Keratinocyte (primary cell): ENCODE data around the gene SCN10A. TPM values are rescaled to one million over a fixed set of nuclear protein-coding genes. Genes with fewer than 3 reads are reported as not detected.

Experiments used
- DNase-seq: peaks from one replicate; pipeline ENCODE4 v3.0.0-alpha.2; 2011; ENCODE audit warnings: low read depth, missing footprints, low spot score
- FAIRE-seq: peaks from 2 replicates; lab custom pipeline; 2011; peaks lifted over from hg19 to GRCh38; lab: Jason Lieb, UNC
- H2AFZ ChIP-seq: 2 replicates; pipeline ENCODE4 v1.6.0; 2012; ENCODE audit warnings: low read length, control low read depth, inconsistent platforms; ENCODE audit not compliant: control insufficient read depth
- H3K27ac ChIP-seq: 2 replicates; pipeline ENCODE4 v1.5.1; 2011; ENCODE audit warnings: low read length; ENCODE audit not compliant: control insufficient read depth, insufficient read depth
- H3K27me3 ChIP-seq: 3 replicates; pipeline ENCODE4 v1.6.0; 2011; ENCODE audit warnings: low read length; ENCODE audit not compliant: control insufficient read depth, insufficient read depth; ENCODE audit errors: extremely low read depth
- H3K36me3 ChIP-seq, 2 experiments: 2 replicates in 1 of 2; 3 replicates in 1 of 2; pipeline ENCODE4 v1.5.1; 2011; ENCODE audit warnings: low read length in 2 of 2, mild to moderate bottlenecking in 1 of 2; ENCODE audit not compliant: control insufficient read depth in 2 of 2, insufficient read depth in 2 of 2; ENCODE audit errors: extremely low read depth in 1 of 2
- H3K4me1 ChIP-seq: 3 replicates; pipeline ENCODE4 v1.5.1; 2011; ENCODE audit warnings: low read length; ENCODE audit not compliant: control insufficient read depth, insufficient read depth; ENCODE audit errors: extremely low read depth
- H3K4me2 ChIP-seq: 3 replicates; pipeline ENCODE4 v1.6.0; 2011; ENCODE audit warnings: low read depth, low read length; ENCODE audit not compliant: control insufficient read depth, insufficient read depth; ENCODE audit errors: extremely low read depth
- H3K4me3 ChIP-seq, 3 experiments: fragments of 200-600 bp in 1 of 3; sonication (generic) in 1 of 3; 2 replicates in 2 of 3; 3 replicates in 1 of 3; pipeline ENCODE4 v1.5.1; 2011 to 2016; ENCODE audit warnings: low read length in 3 of 3, mild to moderate bottlenecking in 3 of 3, control low read depth in 2 of 3, inconsistent platforms in 1 of 3, low read depth in 1 of 3, mixed read lengths in 1 of 3, mixed run types in 1 of 3, moderate library complexity in 1 of 3; ENCODE audit not compliant: control insufficient read depth in 2 of 3, insufficient read depth in 2 of 3; ENCODE audit errors: extremely low read depth in 1 of 3
- H3K79me2 ChIP-seq: 2 replicates; pipeline ENCODE4 v1.6.0; 2012; ENCODE audit warnings: low read length; ENCODE audit not compliant: control insufficient read depth, insufficient read depth
- H3K9ac ChIP-seq: 3 replicates; pipeline ENCODE4 v1.6.0; 2011; ENCODE audit warnings: low read length; ENCODE audit not compliant: control insufficient read depth, insufficient read depth; ENCODE audit errors: extremely low read depth
- H3K9me1 ChIP-seq: 3 replicates; pipeline ENCODE4 v1.6.0; 2011; ENCODE audit warnings: low read length; ENCODE audit not compliant: control insufficient read depth, insufficient read depth; ENCODE audit errors: extremely low read depth
- H3K9me3 ChIP-seq: 2 replicates; pipeline ENCODE4 v1.5.1; 2012; ENCODE audit warnings: low read depth, low read length; ENCODE audit not compliant: control insufficient read depth
- H4K20me1 ChIP-seq: 3 replicates; pipeline ENCODE4 v1.6.0; 2011; ENCODE audit warnings: low read length; ENCODE audit not compliant: control insufficient read depth, insufficient read depth; ENCODE audit errors: extremely low read depth
- EZH2 ChIP-seq: IDR thresholded peaks from one replicate; pipeline ENCODE4 v1.6.1; 2012; ENCODE audit warnings: inconsistent platforms, mild to moderate bottlenecking, low read length, moderate library complexity
- dilution Hi-C: fragments of 300-500 bp; cut with MboI; formaldehyde crosslinking; loops from one replicate; pipeline ENCODE4 v1.7.0; 2020; ENCODE audit warnings: low sequenced_read_pairs; ENCODE audit not compliant: extremely low pct_ligation_motif_present
- polyA minus RNA-seq, 3 experiments: library from RNA; depleted of rRNA, polyadenylated mRNA; stranded (reverse); fragments of >200 nt; gene quantifications; 1 replicate in 1 of 3; 2 replicates in 1 of 3; 3 replicates in 1 of 3; pipeline ENCODE4 v1.2.3, GENCODE V29; 2011
- polyA plus RNA-seq, 5 experiments: library from polyadenylated mRNA; depleted of rRNA in 3 of 5; stranded (reverse) in 3 of 5; stranded (forward) in 1 of 5; unstranded in 1 of 5; fragments of >200 nt; gene quantifications; 1 replicate in 1 of 5; 2 replicates in 3 of 5; 3 replicates in 1 of 5; pipeline versions ENCODE4 v1.2.1 to v1.2.3, GENCODE V29; 2011 to 2012; ENCODE audit warnings: missing spikeins in 2 of 5, low read depth in 1 of 5, low replicate concordance in 1 of 5
- TF ChIP-seq, protein P1 (sequence below), 3 experiments: IDR thresholded peaks in 1 of 3; conservative IDR thresholded peaks in 1 of 3; optimal IDR thresholded peaks in 1 of 3; 2 replicates in 2 of 3; 3 replicates in 1 of 3; pipeline versions ENCODE3 to v1.5.1; 2011; ENCODE audit warnings: low read length in 3 of 3, mild to moderate bottlenecking in 3 of 3, moderate library complexity in 2 of 3, control low read depth in 1 of 3, inconsistent platforms in 1 of 3; ENCODE audit not compliant: insufficient read depth in 2 of 3; ENCODE audit errors: extremely low read depth in 1 of 3

SCN10A gene
- not detected in 3 replicates for polyA plus RNA-seq
- polyA plus RNA-seq (2011; ENCODE audit: low read depth): not detected
- not detected in 2 replicates for polyA plus RNA-seq (2011; cell fraction: cytosol; rRNA removed)
- polyA plus RNA-seq (2011; cell fraction: nucleus; rRNA removed): not detected in 2 replicates
- polyA plus RNA-seq (2012; ENCODE audit: low replicate concordance): not detected in 2 replicates
- not detected in 3 replicates for polyA minus RNA-seq
- polyA minus RNA-seq (2011; cell fraction: cytosol; rRNA and poly(A)+ RNA removed): not detected
- not detected in 2 replicates for polyA minus RNA-seq (2011; cell fraction: nucleus; rRNA and poly(A)+ RNA removed)

DNA sequence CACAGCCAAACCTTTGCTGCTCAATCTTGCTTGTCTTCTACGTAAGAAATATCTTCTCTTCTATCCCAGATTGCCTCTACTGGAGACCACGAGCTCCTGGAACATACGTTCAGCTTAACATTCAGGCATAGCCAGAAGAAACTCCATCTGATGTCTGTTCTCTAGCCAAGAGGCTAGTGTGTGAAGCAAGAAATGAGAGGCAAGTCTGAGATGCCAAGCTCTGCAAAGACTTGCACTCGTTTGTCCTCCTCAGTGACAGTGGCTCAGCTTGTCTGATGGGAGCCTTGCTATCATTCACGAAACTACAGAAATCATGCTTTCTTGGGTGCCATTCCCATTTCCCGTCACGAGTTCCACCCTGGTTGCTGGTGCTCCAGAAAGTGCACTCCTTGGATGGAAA lies at the start of gene SCN10A:
SCN10A (minus strand) TSS at position 192 of the 400 bp plus-strand sequence. CDS start 22,207 bp downstream, outside the sequence.
- Histone ChIP-seq H3K9me3 (no peaks in the 10 kb centered on the region), H3K9ac (no peak within 1 kb of the TSS), H3K79me2 (no peaks in the 10 kb centered on the region), H3K4me3 (no peak within 1 kb of the TSS), H3K9me1 (no peaks in the 10 kb centered on the region), H3K27me3 (no peaks in the 10 kb centered on the region), H2AFZ (no peak within 1 kb of the TSS), H3K4me1 (no peaks in the 10 kb centered on the region), H3K36me3 (no peaks in the 10 kb centered on the region), H3K4me2 (no peak within 1 kb of the TSS), H3K27ac (no peak within 1 kb of the TSS), H4K20me1 (no peaks in the 10 kb centered on the region)
- DNase-seq (no peak), FAIRE-seq (no peak)
- TF ChIP-seq, protein P1, sequence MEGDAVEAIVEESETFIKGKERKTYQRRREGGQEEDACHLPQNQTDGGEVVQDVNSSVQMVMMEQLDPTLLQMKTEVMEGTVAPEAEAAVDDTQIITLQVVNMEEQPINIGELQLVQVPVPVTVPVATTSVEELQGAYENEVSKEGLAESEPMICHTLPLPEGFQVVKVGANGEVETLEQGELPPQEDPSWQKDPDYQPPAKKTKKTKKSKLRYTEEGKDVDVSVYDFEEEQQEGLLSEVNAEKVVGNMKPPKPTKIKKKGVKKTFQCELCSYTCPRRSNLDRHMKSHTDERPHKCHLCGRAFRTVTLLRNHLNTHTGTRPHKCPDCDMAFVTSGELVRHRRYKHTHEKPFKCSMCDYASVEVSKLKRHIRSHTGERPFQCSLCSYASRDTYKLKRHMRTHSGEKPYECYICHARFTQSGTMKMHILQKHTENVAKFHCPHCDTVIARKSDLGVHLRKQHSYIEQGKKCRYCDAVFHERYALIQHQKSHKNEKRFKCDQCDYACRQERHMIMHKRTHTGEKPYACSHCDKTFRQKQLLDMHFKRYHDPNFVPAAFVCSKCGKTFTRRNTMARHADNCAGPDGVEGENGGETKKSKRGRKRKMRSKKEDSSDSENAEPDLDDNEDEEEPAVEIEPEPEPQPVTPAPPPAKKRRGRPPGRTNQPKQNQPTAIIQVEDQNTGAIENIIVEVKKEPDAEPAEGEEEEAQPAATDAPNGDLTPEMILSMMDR (optimal IDR thresholded peaks at IDR 0.05 in 1 of 3, IDR thresholded peaks at IDR 0.05 in 1 of 3, conservative IDR thresholded peaks at IDR 0.05 in 1 of 3; ENCODE audit: extremely low read depth in 1 of 3, insufficient read depth in 2 of 3, low read length in 3 of 3): no peak
- no peak for TF ChIP-seq EZH2
- dilution Hi-C loops: no loop called here

DNA sequence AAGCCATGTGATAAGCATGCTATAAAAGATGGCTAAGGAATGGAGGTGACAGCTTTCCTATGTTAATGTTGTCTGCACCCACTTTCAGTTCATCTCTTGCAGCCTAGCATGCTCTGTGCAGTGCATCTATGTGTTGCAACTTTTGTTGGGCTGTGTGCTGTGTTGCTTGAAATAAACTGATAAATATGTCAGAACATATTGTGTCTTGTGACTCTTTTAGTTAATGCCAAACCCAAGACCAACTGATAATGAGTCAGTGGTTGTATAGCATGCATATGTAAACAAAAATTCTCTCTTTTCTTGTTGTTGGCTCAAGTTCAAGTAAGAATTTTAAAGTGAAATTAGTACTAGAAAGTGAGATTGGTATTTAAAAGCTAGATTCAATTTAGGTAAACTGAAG lies 37.0 kb upstream of the SCN10A start:
- no peak overlapping the region for H3K27ac ChIP-seq
- H3K4me2 ChIP-seq: no peak overlapping the region
- H3K79me2 ChIP-seq: no peaks in the 10 kb centered on the region
- no peaks in the 10 kb centered on the region for H3K36me3 ChIP-seq
- no peaks in the 10 kb centered on the region for H3K9me1 ChIP-seq
- H3K9ac ChIP-seq: no peak overlapping the region
- no peak overlapping the region for H3K4me3 ChIP-seq
- H3K27me3 ChIP-seq: no peaks in the 10 kb centered on the region
- DNase-seq: no peak
- no peak for TF ChIP-seq EZH2
- TF ChIP-seq, protein P1 (optimal IDR thresholded peaks at IDR 0.05 in 1 of 3, IDR thresholded peaks at IDR 0.05 in 1 of 3, conservative IDR thresholded peaks at IDR 0.05 in 1 of 3; ENCODE audit: extremely low read depth in 1 of 3, insufficient read depth in 2 of 3, low read length in 3 of 3): no peak
- no peaks in the 10 kb centered on the region for H3K9me3 ChIP-seq
- dilution Hi-C loops: no loop called here
- no peaks in the 10 kb centered on the region for H3K4me1 ChIP-seq
- no peak overlapping the region for H2AFZ ChIP-seq
- H4K20me1 ChIP-seq: no peaks in the 10 kb centered on the region
- no peak for FAIRE-seq
